OCI-LY7 (cell line): ENCODE results near the gene FAM163B. TPM values are rescaled to one million over a fixed set of nuclear protein-coding genes. Genes with fewer than 3 reads are reported as not detected.
"Not testable (repeated sequence)": the region's sequence is repeated elsewhere in the genome, so short reads cannot be mapped to it uniquely, and the experiment has no call there.

Experiments used
- BruUV-seq: library from RNA; stranded (reverse); fragments of 400-500 nt; replicated peaks from 2 replicates; lab custom pipeline; 2021; lab: Mats Ljungman, UMichigan
- CTCF ChIA-PET: fragments of 300-600 bp; sonication (Branson Sonifier 250); formaldehyde crosslinking; loops from one replicate; lab custom pipeline; 2022; ENCODE audit warnings: antibody characterized with exemption; ENCODE audit not compliant: unreplicated experiment; lab: Charles Lee
- POLR2A ChIA-PET: fragments of 300-600 bp; sonication (Branson Sonifier 250); formaldehyde crosslinking; loops from one replicate; lab custom pipeline; 2022; ENCODE audit warnings: antibody characterized with exemption; lab: Charles Lee
- DNase-seq: peaks from one replicate; pipeline ENCODE4 v3.0.0-alpha.2; 2015; ENCODE audit warnings: low spot score
- H2AFZ ChIP-seq: fragments of 200-600 bp; sonication (generic), shearing (Covaris generic); 2 replicates; pipeline ENCODE4 v1.6.1; 2014; ENCODE audit warnings: mild to moderate bottlenecking, antibody characterized with exemption, low read length, moderate library complexity
- H3K27ac ChIP-seq: fragments of 200-600 bp; sonication (generic); 2 replicates; pipeline ENCODE4 v1.5.1; 2014; ENCODE audit warnings: mixed run types, low read depth, mild to moderate bottlenecking, moderate library complexity, low read length, inconsistent platforms; ENCODE audit not compliant: poor library complexity, severe bottlenecking
- H3K36me3 ChIP-seq: fragments of 200-600 bp; sonication (generic); 2 replicates; pipeline ENCODE4 v1.6.1; 2014; ENCODE audit warnings: mild to moderate bottlenecking, antibody characterized with exemption, low read length, moderate library complexity, mixed read lengths; ENCODE audit not compliant: insufficient read depth
- H3K4me1 ChIP-seq: fragments of 200-600 bp; sonication (generic); 2 replicates; pipeline ENCODE4 v1.5.1; 2014; ENCODE audit warnings: mild to moderate bottlenecking, low read length; ENCODE audit not compliant: insufficient read depth, poor library complexity, severe bottlenecking
- H3K4me2 ChIP-seq: fragments of 200-600 bp; sonication (generic); 2 replicates; pipeline ENCODE4 v1.6.1; 2014; ENCODE audit warnings: mild to moderate bottlenecking, low read length
- H3K4me3 ChIP-seq: fragments of 200-600 bp; sonication (generic); 2 replicates; pipeline ENCODE4 v1.5.1; 2014; ENCODE audit warnings: mild to moderate bottlenecking, low read depth, low read length; ENCODE audit not compliant: poor library complexity, severe bottlenecking
- H3K79me2 ChIP-seq: fragments of 200-600 bp; sonication (generic); 2 replicates; pipeline ENCODE4 v1.6.1; 2016; ENCODE audit warnings: low read depth, mild to moderate bottlenecking, low read length, moderate library complexity, mixed read lengths; ENCODE audit not compliant: insufficient read depth
- H3K9me2 ChIP-seq: fragments of 200-600 bp; sonication (generic); 2 replicates; pipeline ENCODE4 v1.6.1; 2016; ENCODE audit warnings: mild to moderate bottlenecking, low read length, mixed read lengths; ENCODE audit not compliant: insufficient read depth
- H3K9me3 ChIP-seq: fragments of 200-600 bp; sonication (generic); 2 replicates; pipeline ENCODE4 v1.6.1; 2014; ENCODE audit warnings: mild to moderate bottlenecking, mixed run types, low read length, mixed read lengths
- H4K20me1 ChIP-seq: fragments of 200-600 bp; sonication (generic); 2 replicates; pipeline ENCODE4 v1.6.1; 2014; ENCODE audit warnings: mild to moderate bottlenecking, antibody characterized with exemption, low read length, moderate library complexity, mixed read lengths; ENCODE audit not compliant: insufficient read depth
- CTCF ChIP-seq: fragments of 200-600 bp; sonication (generic); conservative IDR thresholded peaks from 2 replicates; pipeline ENCODE4 v1.5.1; 2014; ENCODE audit warnings: mild to moderate bottlenecking, antibody characterized with exemption, low read length, moderate library complexity, mixed read lengths
- EZH2phosphoT487 ChIP-seq: fragments of 200-600 bp; sonication (generic); IDR thresholded peaks from 2 replicates; pipeline ENCODE4 v1.6.1; 2018; ENCODE audit warnings: low read depth, borderline replicate concordance, mild to moderate bottlenecking, mixed run types, antibody characterized with exemption, low read length, moderate library complexity, mixed read lengths
- intact Hi-C: fragments of 100-400 bp; cut with micrococcal nuclease; formaldehyde crosslinking; loops from one replicate; pipeline ENCODE4 v1.10.0; 2022; ENCODE audit not compliant: unreplicated experiment
- total RNA-seq, 2 experiments: library from RNA; depleted of rRNA in 1 of 2; stranded (reverse); fragments of >200 nt in 1 of 2; shearing (Covaris generic) in 1 of 2; gene quantifications; 2 replicates each; pipeline ENCODE4 v1.2.3, GENCODE V29; 2014 to 2022

The FAM163B gene
- total RNA-seq, 2 experiments from 2014 or later: 2.6 to 7.8 TPM

DNA sequence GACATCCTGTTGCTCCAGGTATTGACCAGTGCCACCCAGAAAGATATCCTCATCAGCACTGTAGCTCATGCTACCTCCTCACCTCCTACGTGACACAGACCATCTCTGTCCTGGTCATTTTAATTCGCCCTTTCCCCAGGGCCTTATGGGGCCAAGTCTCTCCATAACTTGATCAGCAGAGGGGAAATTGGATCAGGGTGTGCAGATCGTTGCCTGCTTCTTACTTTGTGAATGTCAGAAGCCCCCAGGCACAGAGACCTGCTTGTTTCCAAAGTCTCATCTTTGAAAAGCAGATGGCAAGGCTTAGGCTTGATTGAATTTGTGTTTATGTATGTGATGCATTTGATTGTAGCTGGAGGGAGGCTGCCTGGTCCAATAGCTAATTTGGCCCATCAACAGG is 18.2 kb upstream of the FAM163B start:
- POLR2A ChIA-PET: interaction anchor here (0.5 kb wide), 1 partner anchor 1299 kb away, joined by 3 read pairs; no protein-coding TSS in a partner anchor
- Histone ChIP-seq H3K9me2 (no peaks in the 10 kb centered on the region), H3K4me3 (no peak overlapping the region), H4K20me1 (no peaks in the 10 kb centered on the region), H2AFZ (no peak overlapping the region), H3K36me3 (no peaks in the 10 kb centered on the region), H3K9me3 (0 out of 2 replicates have a peak, but pooled peaks cover 6% of the 10 kb centered on the region), H3K79me2 (no peaks in the 10 kb centered on the region), H3K4me1 (no peaks in the 10 kb centered on the region), H3K27ac (no peak overlapping the region), H3K4me2 (no peak overlapping the region)
- no peak for TF ChIP-seq EZH2phosphoT487
- no peak for TF ChIP-seq CTCF
- DNase-seq: no peak
- intact Hi-C loops: no loop called here
- no TSS peak for BruUV-seq
- CTCF ChIA-PET: no interaction called here

- DNase-seq, H3K27ac ChIP-seq, H3K4me1 ChIP-seq, H3K4me2 ChIP-seq, CTCF ChIA-PET, BruUV-seq, intact Hi-C loops, H4K20me1 ChIP-seq, H3K36me3 ChIP-seq, H3K9me2 ChIP-seq, H3K4me3 ChIP-seq, POLR2A ChIA-PET, H3K9me3 ChIP-seq, H2AFZ ChIP-seq, H3K79me2 ChIP-seq: not testable (repeated sequence)
These were observed 16.8 kb upstream of the FAM163B start for GRCh38 chr9:133626008-133626407.

GRCh38 chr9:133622555-133622954 is 13.4 kb upstream of the FAM163B start:
- Histone ChIP-seq H3K4me2 (no peak overlapping the region), H4K20me1 (no peaks in the 10 kb centered on the region), H3K9me3 (0 out of 2 replicates have a peak, but pooled peaks cover 6% of the 10 kb centered on the region), H3K79me2 (no peaks in the 10 kb centered on the region), H3K27ac (no peak overlapping the region), H2AFZ (no peak overlapping the region), H3K9me2 (no peaks in the 10 kb centered on the region), H3K36me3 (no peaks in the 10 kb centered on the region), H3K4me1 (peaks cover 13% of the 10 kb centered on the region), H3K4me3 (no peak overlapping the region)
- POLR2A ChIA-PET: no interaction called here
- DNase-seq: no peak
- intact Hi-C loops: no loop called here
- CTCF ChIA-PET: no interaction called here
- no peak for TF ChIP-seq EZH2phosphoT487
- no peak for TF ChIP-seq CTCF
- no TSS peak for BruUV-seq
